ENCODE data around the gene GAL3ST2.
"Not testable (repeated sequence)": the region's sequence is repeated elsewhere in the genome, so short reads cannot be mapped to it uniquely, and the experiment has no call there.

GRCh38 chr2:241819947-241820624 is 43.5 kb downstream of the GAL3ST2 start:
- TF ChIP-seq, protein P1, sequence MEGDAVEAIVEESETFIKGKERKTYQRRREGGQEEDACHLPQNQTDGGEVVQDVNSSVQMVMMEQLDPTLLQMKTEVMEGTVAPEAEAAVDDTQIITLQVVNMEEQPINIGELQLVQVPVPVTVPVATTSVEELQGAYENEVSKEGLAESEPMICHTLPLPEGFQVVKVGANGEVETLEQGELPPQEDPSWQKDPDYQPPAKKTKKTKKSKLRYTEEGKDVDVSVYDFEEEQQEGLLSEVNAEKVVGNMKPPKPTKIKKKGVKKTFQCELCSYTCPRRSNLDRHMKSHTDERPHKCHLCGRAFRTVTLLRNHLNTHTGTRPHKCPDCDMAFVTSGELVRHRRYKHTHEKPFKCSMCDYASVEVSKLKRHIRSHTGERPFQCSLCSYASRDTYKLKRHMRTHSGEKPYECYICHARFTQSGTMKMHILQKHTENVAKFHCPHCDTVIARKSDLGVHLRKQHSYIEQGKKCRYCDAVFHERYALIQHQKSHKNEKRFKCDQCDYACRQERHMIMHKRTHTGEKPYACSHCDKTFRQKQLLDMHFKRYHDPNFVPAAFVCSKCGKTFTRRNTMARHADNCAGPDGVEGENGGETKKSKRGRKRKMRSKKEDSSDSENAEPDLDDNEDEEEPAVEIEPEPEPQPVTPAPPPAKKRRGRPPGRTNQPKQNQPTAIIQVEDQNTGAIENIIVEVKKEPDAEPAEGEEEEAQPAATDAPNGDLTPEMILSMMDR (IDR thresholded peaks at IDR 0.05 in 4 of 5, conservative IDR thresholded peaks at IDR 0.05 in 1 of 5): not testable (repeated sequence)
- not testable (repeated sequence) for TF ChIP-seq POLR2A (IDR thresholded peaks at IDR 0.05)

Measured in gastrocnemius medialis (tissue), 4 donors.